ENCODE data around the gene PDCD1.
"Not testable (repeated sequence)": the region's sequence is repeated elsewhere in the genome, so short reads cannot be mapped to it uniquely, and the experiment has no call there.

PDCD1 gene

DNA sequence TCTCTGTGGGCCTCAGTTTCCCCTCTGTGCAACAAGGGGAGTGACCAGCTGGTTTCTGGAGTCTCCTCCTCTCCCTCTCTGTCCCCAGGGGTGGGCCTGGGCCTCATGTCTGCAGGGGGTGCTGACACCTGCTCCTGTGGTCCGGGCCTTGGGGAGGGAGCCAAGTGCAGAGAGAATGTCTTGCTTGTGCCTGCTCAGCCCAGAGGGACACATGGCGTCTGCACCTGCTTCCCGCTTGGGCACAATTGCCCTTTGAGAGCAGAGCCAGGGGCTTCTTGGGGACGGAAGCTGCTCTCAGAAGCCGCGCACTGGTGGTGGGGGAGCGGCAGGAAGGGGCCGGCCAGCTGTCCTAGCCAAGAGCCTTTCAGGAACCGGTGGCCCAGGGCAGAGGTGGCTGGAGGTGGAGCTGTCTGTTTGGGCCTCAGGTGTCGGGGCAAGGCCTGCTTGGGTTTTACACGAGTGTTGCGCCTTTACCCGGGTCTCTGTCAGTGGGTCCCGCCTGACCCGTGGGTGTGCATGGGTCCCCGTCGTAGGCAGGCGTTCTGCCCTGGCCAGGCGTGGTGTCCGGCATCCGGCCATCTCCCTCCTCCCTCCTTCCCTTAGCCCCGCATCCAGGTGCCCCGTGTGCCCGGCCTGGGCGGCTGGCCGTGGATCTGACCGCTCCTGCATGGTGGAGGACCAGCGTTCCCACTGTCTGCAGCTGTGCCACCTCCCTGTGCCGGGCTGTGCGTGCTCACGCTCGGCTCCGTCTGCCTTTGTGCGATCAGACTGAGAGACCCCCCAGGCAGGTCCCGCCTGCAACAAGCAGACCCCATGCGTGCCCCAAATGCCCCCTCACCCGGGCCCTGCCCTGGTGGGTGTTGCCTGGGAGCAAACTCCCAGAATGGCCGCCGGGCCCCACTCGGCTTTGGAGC lies 45.7 kb downstream of the PDCD1 start:
- no peak for TF ChIP-seq POLR2A (IDR thresholded peaks at IDR 0.05; ENCODE audit: low read depth, low read length)
- no peak for DNase-seq (ENCODE audit: insufficient read length, low spot score)

DNA sequence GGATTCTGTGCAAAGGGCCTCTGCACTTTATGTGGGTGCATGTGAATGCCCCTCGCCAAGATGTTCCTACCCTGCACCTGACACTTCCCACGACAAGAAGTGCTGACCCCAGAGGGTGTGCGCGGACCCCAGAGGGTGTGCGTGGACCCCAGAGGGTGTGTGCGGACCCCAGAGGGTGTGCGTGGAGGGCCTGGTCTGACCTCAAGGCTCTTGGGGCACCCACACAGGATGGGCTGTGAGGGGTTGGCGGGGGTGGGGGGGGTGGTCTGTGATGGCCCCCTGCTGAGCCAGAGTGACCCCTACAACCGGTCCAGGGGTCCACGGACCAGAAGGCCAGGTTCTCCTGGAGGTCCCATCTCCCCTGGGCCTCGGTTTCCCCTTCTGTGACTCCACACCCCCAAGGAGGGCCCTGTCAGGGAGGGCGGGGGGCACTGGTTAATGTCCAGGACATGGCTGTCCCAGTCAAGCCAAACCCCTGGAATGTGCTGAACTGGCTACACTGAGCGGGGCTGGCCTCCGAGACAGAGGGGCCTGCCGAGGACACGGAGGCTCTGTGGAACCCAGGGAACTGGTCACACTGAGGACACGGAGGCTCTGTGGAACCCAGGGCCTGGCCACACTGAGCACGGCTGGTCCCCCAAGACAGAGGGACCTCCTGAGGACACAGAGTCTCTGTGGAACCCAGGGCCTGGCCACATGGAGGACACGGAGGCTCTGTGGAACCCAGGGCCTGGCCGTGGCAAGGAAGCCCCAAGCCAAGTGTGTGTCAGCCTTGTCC lies 46.6 kb downstream of the PDCD1 start:
- no peak for FAIRE-seq
- no peak for TF ChIP-seq POLR2A (IDR thresholded peaks at IDR 0.05; ENCODE audit: low read depth, low read length)
- no peak for DNase-seq (ENCODE audit: insufficient read length, low spot score)

More for the DNA sequence above, 45.7 kb downstream of the PDCD1 start:
- no peak for FAIRE-seq

DNA sequence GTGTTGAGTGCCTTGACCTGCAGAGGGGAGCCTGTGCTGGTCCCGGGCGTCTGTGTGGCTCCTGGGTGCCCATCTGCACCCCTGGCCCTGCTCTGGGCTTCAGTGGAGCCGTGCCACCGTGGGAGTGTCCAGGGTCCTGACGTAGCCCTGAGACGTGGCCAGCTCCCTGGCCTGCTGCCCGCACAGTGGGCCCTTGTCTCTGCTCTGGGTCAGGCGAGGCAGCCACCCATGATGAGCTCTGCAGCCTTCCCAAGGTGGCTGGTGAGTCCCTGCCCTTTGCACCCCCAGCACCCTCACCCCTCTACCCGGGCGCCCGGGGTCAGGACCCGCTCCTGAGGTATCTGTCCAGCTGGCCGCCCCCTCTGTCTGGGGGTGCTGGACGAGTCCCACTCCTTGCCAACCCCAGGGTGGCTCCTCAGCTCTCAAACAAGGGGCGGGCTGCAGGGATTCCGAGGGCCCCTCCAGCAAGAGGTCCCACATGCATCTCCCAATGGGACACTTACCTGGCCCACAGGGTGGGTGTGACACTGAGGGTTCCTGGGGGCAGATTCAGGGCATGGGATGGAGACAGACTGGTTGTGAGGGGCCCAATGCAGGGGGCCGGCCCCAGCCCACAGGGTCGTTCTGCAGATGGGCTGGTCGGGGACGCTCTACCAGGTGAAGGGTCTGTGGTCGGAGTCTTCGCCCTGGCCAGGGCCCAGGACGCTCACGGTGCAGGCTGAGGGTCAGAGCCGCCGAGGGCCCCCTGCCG lies 47.3 kb downstream of the PDCD1 start:
- DNase-seq (ENCODE audit: insufficient read length, low spot score) (no peak), FAIRE-seq (no peak)
- no peak for TF ChIP-seq POLR2A (IDR thresholded peaks at IDR 0.05; ENCODE audit: low read depth, low read length)

DNA sequence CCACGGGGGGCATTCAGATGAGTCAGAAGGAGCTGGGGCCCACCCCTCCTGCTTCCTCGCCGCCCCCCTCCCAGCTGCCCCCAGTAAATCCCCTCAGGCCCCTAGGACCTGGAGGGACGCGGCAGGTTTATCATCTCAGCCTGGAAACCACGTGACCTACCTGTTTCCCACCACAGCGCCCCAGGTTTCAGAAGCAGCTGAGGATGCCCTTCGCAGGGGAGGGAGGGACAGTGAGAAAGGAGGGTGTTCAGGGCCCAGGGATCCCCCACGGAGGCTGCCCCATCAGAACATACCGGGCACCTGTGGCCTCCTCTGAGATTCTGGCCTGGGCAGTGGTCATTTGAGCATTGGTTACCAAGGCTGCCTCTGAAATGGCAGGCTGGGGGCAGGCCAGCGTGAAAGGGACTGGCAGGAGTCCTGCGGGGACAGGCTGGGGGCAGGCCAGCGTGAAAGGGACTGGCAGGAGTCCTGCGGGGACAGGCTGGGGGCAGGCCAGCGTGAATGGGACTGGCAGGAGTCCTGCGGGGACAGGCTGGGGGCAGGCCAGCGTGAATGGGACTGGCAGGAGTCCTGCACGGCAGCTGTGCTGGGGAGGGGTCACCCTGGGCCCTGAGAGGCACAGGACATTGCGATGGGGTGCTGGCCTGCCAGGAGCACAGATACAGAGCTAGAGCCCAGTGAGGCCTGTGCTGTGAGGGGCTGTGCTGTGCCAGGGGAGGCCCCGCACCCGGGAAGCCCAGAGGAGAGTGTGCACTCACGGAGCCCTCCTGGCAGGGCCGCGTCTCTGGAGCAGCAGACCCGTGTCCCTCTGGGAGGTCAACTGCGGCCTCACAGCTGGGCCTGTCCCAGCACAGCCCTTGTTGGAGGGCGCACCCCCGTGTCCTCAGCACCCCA lies 48.1 kb downstream of the PDCD1 start:
- TF ChIP-seq POLR2A (IDR thresholded peaks at IDR 0.05; ENCODE audit: low read depth, low read length) = no peak
- no peak for DNase-seq (ENCODE audit: insufficient read length, low spot score)
- no peak for FAIRE-seq

DNA sequence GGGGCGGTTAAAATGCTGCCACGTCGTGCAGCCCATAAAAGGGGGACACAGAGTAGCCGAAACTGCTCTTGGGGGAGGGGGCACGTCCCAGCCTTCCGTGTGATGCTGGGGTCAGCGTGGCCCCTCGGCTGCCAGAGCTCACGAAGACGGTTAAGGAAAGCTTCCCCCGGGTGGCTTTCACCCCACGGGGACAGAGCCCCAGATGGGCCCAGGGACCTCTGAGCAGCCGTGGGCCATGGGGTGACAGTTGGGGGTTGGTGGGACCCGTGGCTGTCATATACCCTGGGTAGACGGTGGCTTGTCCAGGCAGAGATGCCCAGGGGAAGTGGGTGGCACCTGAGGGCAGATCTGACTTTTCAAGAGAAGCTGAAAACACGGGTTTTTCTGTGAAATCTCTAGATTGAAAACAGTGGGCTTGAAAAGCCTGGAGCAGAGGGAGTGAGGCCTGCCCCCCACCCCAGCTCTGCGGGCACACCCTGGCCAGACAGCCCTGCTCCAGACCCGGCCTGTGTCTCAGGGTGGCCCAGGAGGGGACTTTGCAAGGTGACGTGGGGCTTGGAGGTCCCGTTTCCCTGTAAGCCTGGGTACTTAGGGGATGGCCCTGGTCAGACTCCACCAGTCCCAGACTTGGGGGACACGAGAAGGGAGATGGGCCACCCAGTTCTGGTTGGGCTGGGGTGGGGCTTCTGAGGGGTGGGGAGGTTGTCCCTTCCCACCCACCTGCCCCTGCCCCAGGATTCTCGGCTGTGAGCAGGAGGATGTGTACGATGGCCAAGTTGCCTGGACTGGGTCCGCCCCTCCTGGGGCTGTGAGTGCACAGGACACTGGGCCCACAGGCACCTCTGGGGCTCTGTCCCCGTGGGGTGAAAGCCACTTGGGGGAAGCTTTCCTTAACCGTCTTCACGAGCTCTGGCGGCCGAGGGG lies 49.0 kb downstream of the PDCD1 start:
- no peak for TF ChIP-seq POLR2A (IDR thresholded peaks at IDR 0.05; ENCODE audit: low read depth, low read length)
- no peak for DNase-seq (ENCODE audit: insufficient read length, low spot score)
- FAIRE-seq = no peak

DNA sequence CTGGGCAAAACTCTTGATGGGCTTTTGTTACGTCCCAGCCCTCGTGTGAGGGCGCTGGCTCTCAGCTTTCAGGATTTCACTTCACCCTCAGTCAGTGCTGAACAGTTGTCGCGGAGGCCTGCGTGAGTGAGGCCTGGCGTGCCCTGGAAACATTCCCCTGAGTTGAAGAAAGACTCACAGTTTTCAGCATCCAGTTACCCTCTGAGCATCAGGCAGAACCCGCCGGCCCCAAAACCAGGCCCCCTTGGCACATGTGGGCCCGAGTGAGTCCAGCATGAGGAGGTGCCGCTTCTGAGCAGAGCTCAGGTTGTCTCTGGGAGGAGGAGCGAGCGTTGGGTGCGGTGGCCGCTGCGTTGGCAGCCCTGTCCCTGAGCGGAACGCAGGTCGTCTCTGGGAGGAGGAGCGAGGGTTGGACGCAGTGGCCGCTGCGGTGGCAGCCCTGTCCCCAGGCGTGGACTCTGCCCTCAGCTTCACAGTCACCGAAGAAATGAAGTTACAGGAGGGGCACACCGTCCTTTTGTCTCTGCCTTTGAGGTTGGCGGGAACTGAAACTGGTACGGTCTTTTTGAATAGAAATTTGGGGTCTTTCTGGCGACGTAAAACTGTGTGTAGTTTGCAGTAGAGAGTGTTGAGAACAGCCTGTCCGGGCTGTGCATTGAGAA lies 49.8 kb downstream of the PDCD1 start, which contains the start of gene NEU4:
NEU4 (plus strand) TSS at position 473 of the 662 bp plus-strand sequence. CDS start 5,292 bp downstream, outside the sequence.
- no peak for FAIRE-seq
- no peak for TF ChIP-seq POLR2A (IDR thresholded peaks at IDR 0.05; ENCODE audit: low read depth, low read length)
- no peak for DNase-seq (ENCODE audit: insufficient read length, low spot score)

DNA sequence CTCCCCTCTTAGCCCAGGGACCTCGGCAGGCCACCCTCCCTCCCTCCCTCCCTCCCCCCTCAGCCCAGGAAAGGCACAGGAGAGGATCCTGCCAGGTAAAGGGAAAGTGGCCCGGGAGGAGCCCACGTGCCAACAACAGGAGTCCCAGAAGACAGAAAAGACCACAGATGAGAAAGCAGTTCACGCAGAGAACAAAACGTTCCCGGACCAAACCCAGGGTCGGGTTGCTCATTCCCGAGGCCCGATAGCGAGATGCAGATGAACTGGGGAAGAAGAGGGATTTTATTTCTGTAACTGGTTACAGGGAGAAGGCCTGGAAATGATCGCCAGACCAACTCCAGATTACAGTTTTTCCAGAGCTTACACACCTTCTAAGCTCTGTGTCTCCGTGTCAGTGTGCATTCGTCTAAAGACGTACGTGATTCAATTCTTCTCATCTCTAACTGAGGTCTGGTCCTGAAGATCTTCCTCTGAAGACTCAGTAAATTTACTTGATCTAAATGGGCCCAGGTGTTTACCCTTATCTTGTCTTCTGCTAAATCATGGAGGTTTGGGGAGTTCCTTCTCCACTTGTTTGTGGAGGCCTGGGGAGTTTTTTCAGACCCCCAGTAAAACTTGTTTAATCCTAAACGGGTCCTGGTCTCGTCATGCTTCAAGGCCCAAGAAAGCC lies 50.5 kb downstream of the PDCD1 start:
- DNase-seq (ENCODE audit: insufficient read length, low spot score) (no peak), FAIRE-seq (no peak)
- TF ChIP-seq POLR2A (IDR thresholded peaks at IDR 0.05; ENCODE audit: low read depth, low read length) = no peak

DNA sequence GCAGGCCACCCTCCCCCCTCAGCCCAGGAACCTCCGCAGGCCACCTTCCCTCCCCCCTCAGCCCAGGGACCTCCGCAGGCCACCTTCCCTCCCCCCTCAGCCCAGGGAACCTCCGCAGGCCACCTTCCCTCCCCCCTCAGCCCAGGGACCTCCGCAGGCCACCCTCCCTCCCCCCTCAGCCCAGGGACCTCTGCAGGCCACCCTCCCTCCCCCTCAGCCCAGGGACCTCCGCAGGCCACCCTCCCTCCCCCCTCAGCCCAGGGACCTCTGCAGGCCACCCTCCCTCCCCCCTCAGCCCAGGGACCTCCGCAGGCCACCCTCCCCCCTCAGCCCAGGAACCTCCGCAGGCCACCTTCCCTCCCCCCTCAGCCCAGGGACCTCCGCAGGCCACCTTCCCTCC lies 52.5 kb downstream of the PDCD1 start:
- FAIRE-seq = not testable (repeated sequence)

DNA sequence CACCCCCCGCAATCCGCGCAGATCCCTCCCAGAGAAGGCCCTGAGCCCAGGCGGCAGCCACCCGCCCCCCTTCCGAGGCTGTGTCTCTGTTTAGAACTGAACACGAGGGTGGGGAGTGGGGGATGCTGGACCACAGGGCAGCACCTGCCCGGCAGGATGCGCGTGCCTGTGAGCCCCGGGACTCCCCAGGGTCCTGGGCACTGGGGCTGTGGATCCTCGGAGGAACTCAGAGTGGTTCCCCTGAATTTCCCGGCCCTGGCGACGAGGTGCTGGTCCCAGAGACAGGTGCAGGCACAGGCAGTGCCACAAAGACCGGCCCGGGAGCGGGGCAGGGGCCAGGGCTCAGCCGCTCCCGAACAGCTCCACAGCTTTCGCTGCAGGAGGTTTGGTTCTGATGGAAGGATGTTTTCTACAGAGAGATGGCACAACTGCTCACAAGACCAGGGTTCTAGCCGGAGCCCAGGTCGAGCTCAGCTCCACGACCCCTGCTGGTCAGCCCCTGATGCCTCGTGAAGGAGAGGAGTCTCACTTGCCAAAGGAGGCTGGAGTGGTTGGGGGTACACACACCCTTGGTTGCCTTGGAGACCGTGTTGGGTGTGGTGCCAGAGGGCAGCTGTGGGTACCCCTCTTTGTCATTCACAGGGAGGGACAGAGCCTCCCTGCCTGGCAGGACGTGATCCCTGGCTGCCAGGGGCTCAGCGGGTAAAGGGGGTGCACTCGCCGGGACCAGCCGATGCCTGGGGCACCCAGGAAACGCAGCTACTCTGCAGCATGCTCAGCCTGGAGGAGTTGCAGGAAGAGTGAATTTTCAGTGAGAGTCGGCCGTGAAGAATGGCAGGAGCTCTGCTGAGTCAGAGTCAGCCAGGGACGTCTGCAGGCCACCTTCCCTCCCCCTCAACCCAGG lies 54.1 kb downstream of the PDCD1 start:
- DNase-seq (ENCODE audit: insufficient read length, low spot score) (no peak), FAIRE-seq (no peak)
- no peak for TF ChIP-seq POLR2A (IDR thresholded peaks at IDR 0.05; ENCODE audit: low read depth, low read length)

More for the DNA sequence above, 52.5 kb downstream of the PDCD1 start:
- not testable (repeated sequence) for DNase-seq (ENCODE audit: insufficient read length, low spot score)

Data from H54 (cell line).